Measurements from ENCODE around the gene RNF41.

RNF41 gene

DNA sequence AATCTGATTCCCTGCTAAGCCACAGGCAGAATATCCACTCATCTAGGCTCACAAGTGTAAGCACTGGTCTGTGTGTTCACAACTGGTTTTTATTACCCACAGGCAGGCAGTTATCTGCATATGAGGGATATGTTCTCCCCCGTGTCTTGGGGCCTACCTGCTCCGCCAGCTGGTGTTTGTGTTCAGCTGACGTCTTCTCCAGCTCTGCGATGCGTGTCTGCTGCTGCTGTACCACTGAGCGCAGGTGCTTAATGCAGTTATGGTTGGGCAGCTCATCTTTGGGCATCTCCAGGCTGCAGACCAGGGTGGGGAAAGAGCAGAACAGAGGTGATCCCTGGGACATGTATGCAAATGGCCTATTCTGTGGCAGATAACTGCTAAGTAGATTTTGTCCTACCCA is 13.7 kb downstream of the RNF41 start:
- 95% methylated on average over 6 of the region's 6 CpGs for WGBS (ENCODE audit: insufficient coverage)
- Histone ChIP-seq H3K27me3 (replicated peaks in 2 of 5; ENCODE audit: control insufficient read depth in 4 of 5, insufficient read depth in 5 of 5, low read length in 4 of 5) (no peaks in the 10 kb centered on the region), H3K4me3 (ENCODE audit: control insufficient read depth in 1 of 7, extremely low read depth in 1 of 7, insufficient read depth in 4 of 7, low read depth in 2 of 7, low read length in 6 of 7) (no peak overlapping the region), H3K36me3 (ENCODE audit: control insufficient read depth in 4 of 4, insufficient read depth in 4 of 4, low read length in 3 of 4) (peaks cover 24 to 69% (median 48%) of the 10 kb centered on the region in 4 experiments), H3K27ac (ENCODE audit: insufficient read depth in 1 of 2, low read depth in 1 of 2, low read length in 2 of 2, poor library complexity in 1 of 2, severe bottlenecking in 2 of 2) (no peak overlapping the region), H3K9me3 (ENCODE audit: control extremely low read depth in 1 of 5, control insufficient read depth in 4 of 5, insufficient read depth in 2 of 5, low read depth in 1 of 5, low read length in 4 of 5) (no peaks in the 10 kb centered on the region), H3K4me1 (ENCODE audit: control extremely low read depth in 1 of 4, control insufficient read depth in 4 of 4, insufficient read depth in 4 of 4, low read length in 3 of 4) (peaks cover 0 to 22% (median 13%) of the 10 kb centered on the region in 4 experiments)
- DNase-seq: peak in 1 of 3 donors; percentile 4
- CTCF ChIA-PET: interaction anchor here (1.0 to 6.5 kb wide), 13 partner anchors 9 to 256 kb away, joined by 3 to 103 read pairs (median 14); partner anchors contain the start of genes ANKRD52, COQ10A, RNF41 and SLC39A5
- POLR2A ChIA-PET: interaction anchor here (1.2 kb wide), 1 partner anchor 13 kb away, joined by 5 read pairs; the partner anchor contains the start of gene RNF41

DNA sequence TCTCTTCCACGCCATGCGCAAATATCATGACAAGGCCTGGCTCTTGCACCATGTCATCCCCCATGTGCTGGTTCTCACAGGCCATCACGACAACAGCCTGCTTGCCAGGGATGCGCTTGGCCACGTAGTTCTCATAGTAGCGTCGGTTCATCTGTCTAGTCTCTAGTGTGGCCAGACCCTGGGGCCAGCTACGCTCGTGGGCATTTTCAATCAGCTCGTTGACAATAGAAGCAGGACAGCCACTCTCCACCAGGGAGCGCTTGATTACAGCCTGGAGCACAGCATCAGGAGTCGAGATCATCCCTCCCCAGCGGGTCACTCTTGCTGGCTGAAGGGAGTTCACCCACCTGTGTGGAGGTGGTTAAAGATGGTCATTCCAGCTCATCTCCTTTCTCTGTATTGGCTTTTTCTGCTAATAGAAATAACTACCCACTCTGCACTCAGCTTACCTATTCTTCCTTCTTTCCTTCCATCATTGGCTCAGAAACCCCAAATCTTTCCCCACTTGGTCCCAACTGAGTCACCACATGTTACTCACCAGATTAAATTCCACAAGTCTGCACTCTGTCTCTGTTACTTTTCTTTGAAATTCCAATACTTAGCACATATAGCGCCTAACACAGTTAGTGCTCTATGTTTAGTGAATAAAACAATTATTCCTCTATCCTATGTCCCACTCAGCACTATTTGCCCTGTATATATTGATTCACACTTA is 15.1 kb downstream of the RNF41 start:
- no peaks in the 10 kb centered on the region for H3K27me3 ChIP-seq (replicated peaks in 2 of 5; ENCODE audit: control insufficient read depth in 4 of 5, insufficient read depth in 5 of 5, low read length in 4 of 5)
- WGBS (ENCODE audit: insufficient coverage): 86% methylated on average over 11 of the region's 14 CpGs
- no peak overlapping the region for H3K27ac ChIP-seq (ENCODE audit: insufficient read depth in 1 of 2, low read depth in 1 of 2, low read length in 2 of 2, poor library complexity in 1 of 2, severe bottlenecking in 2 of 2)
- CTCF ChIA-PET: interaction anchor here (0.7 to 6.5 kb wide), 25 partner anchors 8 to 264 kb away, joined by 3 to 103 read pairs (median 6); partner anchors contain the start of genes ANKRD52, COQ10A, RNF41 and RPL41
- no peaks in the 10 kb centered on the region for H3K9me3 ChIP-seq (ENCODE audit: control extremely low read depth in 1 of 5, control insufficient read depth in 4 of 5, insufficient read depth in 2 of 5, low read depth in 1 of 5, low read length in 4 of 5)
- H3K4me3 ChIP-seq (ENCODE audit: control insufficient read depth in 1 of 7, extremely low read depth in 1 of 7, insufficient read depth in 4 of 7, low read depth in 2 of 7, low read length in 6 of 7): no peak overlapping the region
- peaks cover 0 to 22% (median 13%) of the 10 kb centered on the region in 4 experiments for H3K4me1 ChIP-seq (ENCODE audit: control extremely low read depth in 1 of 4, control insufficient read depth in 4 of 4, insufficient read depth in 4 of 4, low read length in 3 of 4)
- DNase-seq: peak in 2 of 3 donors; percentile 54 to 55
- POLR2A ChIA-PET: interaction anchor here (1.1 to 2.0 kb wide), 3 partner anchors 16 to 60 kb away, joined by 4 to 6 read pairs (median 5); partner anchors contain the start of genes COQ10A and SMARCC2
- H3K36me3 ChIP-seq (ENCODE audit: control insufficient read depth in 4 of 4, insufficient read depth in 4 of 4, low read length in 3 of 4): peaks cover 20 to 56% (median 38%) of the 10 kb centered on the region in 4 experiments

DNA sequence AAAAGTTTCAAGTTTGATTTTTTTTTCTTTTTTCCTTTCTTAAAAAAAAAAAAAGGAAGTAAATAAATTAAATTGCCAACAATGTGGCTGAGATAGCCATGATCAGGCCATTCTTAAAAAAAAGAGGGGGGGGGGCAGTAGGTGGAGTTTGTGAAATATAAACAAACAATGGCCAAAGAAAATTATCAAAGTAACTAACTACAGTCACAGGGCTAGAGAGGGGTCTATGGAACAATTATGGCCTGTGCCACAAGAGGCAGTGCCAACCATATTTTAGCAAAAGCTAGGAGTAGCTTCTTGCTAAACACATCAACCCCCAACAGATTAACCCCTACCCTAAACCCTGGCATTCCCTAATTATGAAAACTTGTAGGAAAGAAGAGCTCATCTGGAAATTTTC is 16.3 kb downstream of the RNF41 start:
- H3K4me3 ChIP-seq (ENCODE audit: control insufficient read depth in 1 of 7, extremely low read depth in 1 of 7, insufficient read depth in 4 of 7, low read depth in 2 of 7, low read length in 6 of 7): peak overlapping the region in 1 of 7 experiments; percentile 37
- no peaks in the 10 kb centered on the region for H3K9me3 ChIP-seq (ENCODE audit: control extremely low read depth in 1 of 5, control insufficient read depth in 4 of 5, insufficient read depth in 2 of 5, low read depth in 1 of 5, low read length in 4 of 5)
- H3K4me1 ChIP-seq (ENCODE audit: control extremely low read depth in 1 of 4, control insufficient read depth in 4 of 4, insufficient read depth in 4 of 4, low read length in 3 of 4): peaks cover 0 to 22% (median 13%) of the 10 kb centered on the region in 4 experiments
- peak overlapping the region; percentile 7 to 77 for H3K27ac ChIP-seq (ENCODE audit: insufficient read depth in 1 of 2, low read depth in 1 of 2, low read length in 2 of 2, poor library complexity in 1 of 2, severe bottlenecking in 2 of 2)
- no peaks in the 10 kb centered on the region for H3K27me3 ChIP-seq (replicated peaks in 2 of 5; ENCODE audit: control insufficient read depth in 4 of 5, insufficient read depth in 5 of 5, low read length in 4 of 5)
- POLR2A ChIA-PET: interaction anchor here (1.0 to 2.0 kb wide), 3 partner anchors 16 to 61 kb away, joined by 3 to 21 read pairs (median 5); partner anchors contain the start of genes COQ10A, RNF41 and SMARCC2
- CTCF ChIA-PET: interaction anchor here (0.7 to 6.5 kb wide), 19 partner anchors 10 to 93 kb away, joined by 3 to 103 read pairs (median 6); partner anchors contain the start of genes ANKRD52, COQ10A, RNF41 and SLC39A5
- peaks cover 18 to 50% (median 32%) of the 10 kb centered on the region in 4 experiments for H3K36me3 ChIP-seq (ENCODE audit: control insufficient read depth in 4 of 4, insufficient read depth in 4 of 4, low read length in 3 of 4)
- DNase-seq: peak; percentile 82 to 90 (median 88)

DNA sequence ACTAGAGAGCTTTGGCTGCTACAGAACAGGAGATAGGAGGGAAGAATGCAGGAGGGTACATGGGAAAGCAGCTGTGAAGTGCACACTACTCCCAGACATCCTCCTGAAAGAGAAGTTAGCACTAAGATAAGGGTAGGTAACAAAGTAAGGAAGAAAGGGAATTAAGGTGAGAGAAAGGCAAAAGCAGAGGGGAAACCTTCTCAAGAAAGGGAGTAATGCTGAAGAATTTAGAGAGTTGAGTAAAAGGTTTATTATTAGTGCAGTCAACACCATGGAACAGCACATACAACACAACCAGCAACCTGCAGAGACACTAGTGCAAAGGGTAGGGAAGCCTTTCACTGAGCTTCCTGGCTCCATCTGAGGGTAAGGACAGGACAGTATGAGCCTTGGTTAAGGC is 17.4 kb downstream of the RNF41 start:
- DNase-seq: no peak
- Histone ChIP-seq H3K4me3 (ENCODE audit: control insufficient read depth in 1 of 7, extremely low read depth in 1 of 7, insufficient read depth in 4 of 7, low read depth in 2 of 7, low read length in 6 of 7) (no peak overlapping the region), H3K36me3 (ENCODE audit: control insufficient read depth in 4 of 4, insufficient read depth in 4 of 4, low read length in 3 of 4) (peaks cover 10 to 42% (median 26%) of the 10 kb centered on the region in 4 experiments), H3K27me3 (replicated peaks in 2 of 5; ENCODE audit: control insufficient read depth in 4 of 5, insufficient read depth in 5 of 5, low read length in 4 of 5) (no peaks in the 10 kb centered on the region), H3K9me3 (ENCODE audit: control extremely low read depth in 1 of 5, control insufficient read depth in 4 of 5, insufficient read depth in 2 of 5, low read depth in 1 of 5, low read length in 4 of 5) (no peaks in the 10 kb centered on the region), H3K4me1 (ENCODE audit: control extremely low read depth in 1 of 4, control insufficient read depth in 4 of 4, insufficient read depth in 4 of 4, low read length in 3 of 4) (peaks cover 0 to 22% (median 13%) of the 10 kb centered on the region in 4 experiments), H3K27ac (ENCODE audit: insufficient read depth in 1 of 2, low read depth in 1 of 2, low read length in 2 of 2, poor library complexity in 1 of 2, severe bottlenecking in 2 of 2) (peak overlapping the region in 1 of 2 experiments; percentile 77)
- CTCF ChIA-PET: interaction anchor here (0.9 to 6.5 kb wide), 14 partner anchors 9 to 84 kb away, joined by 3 to 103 read pairs (median 16); partner anchors contain the start of genes ANKRD52, RNF41, SLC39A5 and SMARCC2
- POLR2A ChIA-PET: interaction anchor here (0.6 to 2.0 kb wide), 2 partner anchors 17 to 1528 kb away, joined by 3 to 21 read pairs; partner anchors contain the start of gene RNF41

DNA sequence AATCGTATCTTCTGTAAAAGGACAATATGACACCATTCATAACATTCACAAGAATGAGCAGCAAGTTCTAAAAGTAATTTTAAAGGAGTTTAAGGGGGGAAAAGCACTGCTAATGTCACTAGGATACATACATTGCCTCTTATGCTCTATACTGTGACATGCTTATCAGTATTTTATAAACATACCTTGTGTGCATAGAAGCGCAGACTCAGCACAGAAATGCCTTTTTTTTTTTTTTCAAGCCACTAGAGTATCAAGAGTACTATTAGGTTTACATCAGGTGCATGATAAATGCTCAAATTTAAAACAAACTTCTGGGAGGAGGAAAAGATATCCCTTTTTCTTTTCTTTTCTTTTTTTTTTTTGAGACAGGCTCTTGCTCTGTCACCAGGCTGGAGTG is 18.9 kb downstream of the RNF41 start:
- H3K4me1 ChIP-seq (ENCODE audit: control extremely low read depth in 1 of 4, control insufficient read depth in 4 of 4, insufficient read depth in 4 of 4, low read length in 3 of 4): peaks cover 0 to 22% (median 13%) of the 10 kb centered on the region in 4 experiments
- peaks cover 6 to 32% (median 20%) of the 10 kb centered on the region in 4 experiments for H3K36me3 ChIP-seq (ENCODE audit: control insufficient read depth in 4 of 4, insufficient read depth in 4 of 4, low read length in 3 of 4)
- ChIA-PET CTCF (interaction anchor here (1.0 to 6.5 kb wide), 7 partner anchors 11 to 83 kb away, joined by 3 to 103 read pairs (median 4); partner anchors contain the start of genes ANKRD52 and RNF41), POLR2A (interaction anchor here (1.1 kb wide), 1 partner anchor 20 kb away, joined by 4 read pairs; no protein-coding TSS in a partner anchor)
- no peak overlapping the region for H3K4me3 ChIP-seq (ENCODE audit: control insufficient read depth in 1 of 7, extremely low read depth in 1 of 7, insufficient read depth in 4 of 7, low read depth in 2 of 7, low read length in 6 of 7)
- no peaks in the 10 kb centered on the region for H3K9me3 ChIP-seq (ENCODE audit: control extremely low read depth in 1 of 5, control insufficient read depth in 4 of 5, insufficient read depth in 2 of 5, low read depth in 1 of 5, low read length in 4 of 5)
- no peak for DNase-seq
- no peaks in the 10 kb centered on the region for H3K27me3 ChIP-seq (replicated peaks in 2 of 5; ENCODE audit: control insufficient read depth in 4 of 5, insufficient read depth in 5 of 5, low read length in 4 of 5)
- peak overlapping the region in 1 of 2 experiments; percentile 56 for H3K27ac ChIP-seq (ENCODE audit: insufficient read depth in 1 of 2, low read depth in 1 of 2, low read length in 2 of 2, poor library complexity in 1 of 2, severe bottlenecking in 2 of 2)
- 67% methylated on average over 1 of the region's 2 CpGs for WGBS (ENCODE audit: insufficient coverage)

DNA sequence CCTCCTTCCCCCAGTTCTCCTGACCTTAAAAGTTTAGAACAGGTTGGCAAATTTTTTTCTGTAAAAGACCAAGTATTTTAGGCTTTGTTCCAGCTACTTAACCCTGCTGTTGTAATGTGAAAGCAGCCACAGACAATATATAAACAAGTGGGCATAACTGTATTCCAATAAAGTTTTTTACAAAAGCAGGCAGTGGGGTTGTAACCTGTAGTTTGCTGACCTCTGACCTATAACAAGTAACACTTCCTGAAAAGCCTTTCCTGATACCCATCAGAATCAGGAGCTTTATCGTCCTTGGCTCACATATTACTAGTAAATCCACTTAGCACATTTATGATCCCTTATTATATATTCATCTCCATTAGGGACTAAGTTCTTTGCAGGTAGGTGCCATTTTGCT is 19.4 kb downstream of the RNF41 start:
- peak overlapping the region in 1 of 2 experiments; percentile 56 for H3K27ac ChIP-seq (ENCODE audit: insufficient read depth in 1 of 2, low read depth in 1 of 2, low read length in 2 of 2, poor library complexity in 1 of 2, severe bottlenecking in 2 of 2)
- 63% methylated on average over 1 of the region's 1 CpG for WGBS (ENCODE audit: insufficient coverage)

More for the DNA sequence above, 19.4 kb downstream of the RNF41 start:
- Histone ChIP-seq H3K36me3 (ENCODE audit: control insufficient read depth in 4 of 4, insufficient read depth in 4 of 4, low read length in 3 of 4) (peaks cover 2 to 28% (median 15%) of the 10 kb centered on the region in 4 experiments), H3K4me1 (ENCODE audit: control extremely low read depth in 1 of 4, control insufficient read depth in 4 of 4, insufficient read depth in 4 of 4, low read length in 3 of 4) (peaks cover 0 to 22% (median 13%) of the 10 kb centered on the region in 4 experiments), H3K4me3 (ENCODE audit: control insufficient read depth in 1 of 7, extremely low read depth in 1 of 7, insufficient read depth in 4 of 7, low read depth in 2 of 7, low read length in 6 of 7) (no peak overlapping the region), H3K27me3 (replicated peaks in 2 of 5; ENCODE audit: control insufficient read depth in 4 of 5, insufficient read depth in 5 of 5, low read length in 4 of 5) (no peaks in the 10 kb centered on the region), H3K9me3 (ENCODE audit: control extremely low read depth in 1 of 5, control insufficient read depth in 4 of 5, insufficient read depth in 2 of 5, low read depth in 1 of 5, low read length in 4 of 5) (no peaks in the 10 kb centered on the region)
- ChIA-PET CTCF (interaction anchor here (0.8 to 1.3 kb wide), 9 partner anchors 10 to 199 kb away, joined by 3 to 6 read pairs (median 3); partner anchors contain the start of genes ANKRD52 and RNF41), POLR2A (interaction anchor here (0.7 to 1.2 kb wide), 3 partner anchors 13 to 21 kb away, joined by 3 to 4 read pairs (median 3); partner anchors contain the start of genes RNF41 and SMARCC2)
- no peak for DNase-seq

Measured in common myeloid progenitor, CD34-positive (primary cell).